DND-41 (cell line): ENCODE results near the gene STYXL2.

Source experiments
- ATAC-seq: fragments of 200-7000 bp; cut with Tn5 transposase; 3 replicates; pipeline ENCODE4 v1.9.1; 2021; ENCODE audit warnings: low read depth; ENCODE audit not compliant: insufficient read depth
- DNase-seq: peaks from one replicate; pipeline ENCODE4 v3.0.0-alpha.2; 2020
- H2AFZ ChIP-seq: 2 replicates; pipeline ENCODE4 v1.6.0; 2012; ENCODE audit warnings: low read depth, low read length
- H3K27ac ChIP-seq: 2 replicates; pipeline ENCODE4 v1.5.1; 2012; ENCODE audit warnings: low read length, inconsistent platforms
- H3K27me3 ChIP-seq: fragments of 200-600 bp; sonication (generic); 2 replicates; pipeline ENCODE4 v1.6.0; 2012; ENCODE audit warnings: low read length, mild to moderate bottlenecking, inconsistent platforms; ENCODE audit not compliant: insufficient read depth, poor library complexity
- H3K36me3 ChIP-seq: 2 replicates; pipeline ENCODE4 v1.5.1; 2012; ENCODE audit warnings: low read length, inconsistent platforms; ENCODE audit not compliant: insufficient read depth
- H3K4me1 ChIP-seq: 2 replicates; pipeline ENCODE4 v1.5.1; 2012; ENCODE audit warnings: mild to moderate bottlenecking, low read length; ENCODE audit not compliant: insufficient read depth
- H3K4me2 ChIP-seq: 2 replicates; pipeline ENCODE4 v1.6.0; 2012; ENCODE audit warnings: mild to moderate bottlenecking, moderate library complexity, low read length, inconsistent platforms; ENCODE audit not compliant: insufficient read depth
- H3K4me3 ChIP-seq, 2 experiments: fragments of 200-600 bp in 1 of 2; shearing (Covaris generic) in 1 of 2; 2 replicates each; pipeline ENCODE4 v1.5.1; 2012 to 2016; ENCODE audit warnings: inconsistent platforms in 2 of 2, low read length in 2 of 2, mild to moderate bottlenecking in 2 of 2, low read depth in 1 of 2, moderate library complexity in 1 of 2
- H3K79me2 ChIP-seq: 2 replicates; pipeline ENCODE4 v1.6.0; 2012; ENCODE audit warnings: low read length, inconsistent platforms; ENCODE audit not compliant: insufficient read depth
- H3K9ac ChIP-seq: 2 replicates; pipeline ENCODE4 v1.6.0; 2012; ENCODE audit warnings: low read depth, mild to moderate bottlenecking, inconsistent platforms, low read length, moderate library complexity
- H3K9me3 ChIP-seq: 2 replicates; pipeline ENCODE4 v1.5.1; 2012; ENCODE audit warnings: low read length, moderate library complexity, mild to moderate bottlenecking, inconsistent platforms; ENCODE audit not compliant: insufficient read depth, severe bottlenecking
- H4K20me1 ChIP-seq: 2 replicates; pipeline ENCODE4 v1.6.0; 2012; ENCODE audit warnings: low read length; ENCODE audit not compliant: insufficient read depth
- CTCF ChIP-seq: IDR thresholded peaks from 2 replicates; pipeline ENCODE4 v1.5.1; 2012; ENCODE audit warnings: borderline replicate concordance, low read length, moderate library complexity, mild to moderate bottlenecking; ENCODE audit not compliant: poor library complexity, severe bottlenecking; ENCODE audit errors: extremely low read depth
- EZH2 ChIP-seq: IDR thresholded peaks from 3 replicates; pipeline ENCODE4 v1.6.1; 2012; ENCODE audit warnings: borderline replicate concordance, low read depth, mild to moderate bottlenecking, moderate library complexity, low read length, inconsistent platforms; ENCODE audit not compliant: severe bottlenecking

The STYXL2 gene

DNA sequence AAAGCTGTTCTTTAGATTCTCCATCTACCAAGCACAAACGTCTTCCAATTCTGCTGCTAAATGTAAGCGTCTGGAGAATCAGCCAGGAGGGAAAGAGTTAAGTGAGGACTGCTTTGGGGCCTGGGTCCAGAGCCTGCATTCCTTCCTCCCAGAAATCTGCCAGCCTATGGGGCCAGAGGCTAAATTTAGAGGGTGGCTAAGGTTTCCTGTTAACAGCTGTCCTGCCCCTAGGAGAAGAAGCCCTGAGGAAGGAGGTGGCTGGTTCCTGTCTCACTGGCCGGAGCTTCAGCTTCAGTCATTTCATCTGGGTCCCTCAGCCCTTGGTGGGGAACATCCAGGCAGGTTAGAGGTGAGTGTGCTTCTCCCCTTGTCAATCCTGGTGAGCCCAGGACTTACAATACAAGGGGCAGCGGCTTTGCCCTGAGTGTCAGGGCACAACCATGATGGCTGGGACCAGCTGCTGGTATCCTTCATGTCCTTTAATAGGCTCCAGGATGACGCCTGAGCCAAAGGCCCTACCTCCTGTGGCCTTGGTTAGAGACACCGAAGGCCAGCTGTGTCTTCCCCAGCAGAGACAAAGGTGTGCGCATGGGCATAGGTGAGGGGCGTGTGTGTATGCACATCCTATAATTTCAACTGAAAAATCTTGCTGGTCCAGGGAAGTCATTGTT, at the start of gene STYXL2:
Gene STYXL2 (plus strand): TSS at position 230 of the 671 bp plus-strand sequence. CDS start 775 bp downstream, outside the sequence.
- Histone ChIP-seq H3K27ac (no peak within 1 kb of the TSS; the same call in 1 of the 2 replicates), H4K20me1 (no peaks in the 10 kb centered on the region), H3K9ac (no peak within 1 kb of the TSS), H3K4me1 (peaks cover 52% of the 10 kb centered on the region), H3K9me3 (no peaks in the 10 kb centered on the region), H2AFZ (no peak within 1 kb of the TSS), H3K36me3 (no peaks in the 10 kb centered on the region), H3K27me3 (no peaks in the 10 kb centered on the region), H3K79me2 (no peaks in the 10 kb centered on the region), H3K4me3 (no peak within 1 kb of the TSS), H3K4me2 (no peak within 1 kb of the TSS)
- DNase-seq (no peak), ATAC-seq (no peak)
- TF ChIP-seq CTCF: no peak
- TF ChIP-seq EZH2: no peak

DNA sequence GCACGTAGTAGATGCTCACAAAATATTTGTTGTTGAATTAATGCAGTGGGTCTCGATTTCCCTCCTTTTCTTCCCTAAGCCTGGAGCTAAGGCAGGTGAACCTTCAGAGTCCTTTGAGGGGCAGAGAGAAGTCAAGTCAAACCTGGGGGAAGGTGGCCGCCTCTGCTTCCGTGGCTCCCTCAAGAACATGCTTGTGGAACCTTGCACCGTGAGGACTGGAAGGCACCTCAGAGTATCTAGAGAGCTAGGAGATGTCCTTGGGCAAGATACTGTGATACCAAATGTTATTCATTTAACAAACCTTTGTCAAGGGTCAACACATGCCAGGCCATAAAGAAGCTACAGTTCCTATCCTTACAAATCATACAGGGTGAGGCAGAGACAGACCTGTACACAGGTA, 42.0 kb upstream of the STYXL2 start:
- TF ChIP-seq EZH2: no peak
- no peaks in the 10 kb centered on the region for H3K9me3 ChIP-seq
- H3K36me3 ChIP-seq: no peaks in the 10 kb centered on the region
- ATAC-seq (no peak), DNase-seq (no peak)
- no peak overlapping the region for H3K4me2 ChIP-seq
- H3K27ac ChIP-seq: no peak overlapping the region
- no peaks in the 10 kb centered on the region for H3K4me1 ChIP-seq
- H2AFZ ChIP-seq: no peak overlapping the region
- H3K79me2 ChIP-seq: no peaks in the 10 kb centered on the region
- H3K9ac ChIP-seq: no peak overlapping the region
- H3K4me3 ChIP-seq: no peak overlapping the region
- H4K20me1 ChIP-seq: no peaks in the 10 kb centered on the region
- H3K27me3 ChIP-seq: no peaks in the 10 kb centered on the region

GRCh38 chr1:167052389-167052788, 41.5 kb upstream of the STYXL2 start:
- DNase-seq: no peak
- H3K27ac ChIP-seq: no peak overlapping the region

More at GRCh38 chr1:167052389-167052788, 41.5 kb upstream of the STYXL2 start:
- Histone ChIP-seq H3K27me3 (no peaks in the 10 kb centered on the region), H3K4me1 (no peaks in the 10 kb centered on the region), H3K36me3 (no peaks in the 10 kb centered on the region), H2AFZ (no peak overlapping the region), H3K4me2 (no peak overlapping the region), H3K4me3 (no peak overlapping the region), H3K9ac (no peak overlapping the region), H4K20me1 (no peaks in the 10 kb centered on the region), H3K79me2 (no peaks in the 10 kb centered on the region), H3K9me3 (no peaks in the 10 kb centered on the region)
- peak; percentile 32; the same call in 1 of the 3 replicates for ATAC-seq
- TF ChIP-seq EZH2 (no peak), CTCF (peak; percentile 58)
